Muscle of arm (tissue), 12 donors: ENCODE results near the gene SAMD5. TPM values are rescaled to one million over a fixed set of nuclear protein-coding genes. Genes with fewer than 3 reads are reported as not detected.
"Not testable (repeated sequence)": the region's sequence is repeated elsewhere in the genome, so short reads cannot be mapped to it uniquely, and the experiment has no call there.

ENCODE experiments used
- DNase-seq: peaks from one replicate; pipeline ENCODE4 v3.0.0-alpha.2; 2013
- polyA plus RNA-seq, 12 donors: library from polyadenylated mRNA; unstranded; fragments of 120-200 nt; gene quantifications; one replicate each; pipeline ENCODE4 v1.2.1, GENCODE V29; 2013; ENCODE audit not compliant: insufficient read length in 12 of 12

The SAMD5 gene
- polyA plus RNA-seq, 12 donors: 1.8 to 12.5 (median 2.7) TPM; not detected in 1

- DNase-seq: no peak
These were observed 18.7 kb downstream of the SAMD5 start for GRCh38 chr6:147527197-147527596.

DNA sequence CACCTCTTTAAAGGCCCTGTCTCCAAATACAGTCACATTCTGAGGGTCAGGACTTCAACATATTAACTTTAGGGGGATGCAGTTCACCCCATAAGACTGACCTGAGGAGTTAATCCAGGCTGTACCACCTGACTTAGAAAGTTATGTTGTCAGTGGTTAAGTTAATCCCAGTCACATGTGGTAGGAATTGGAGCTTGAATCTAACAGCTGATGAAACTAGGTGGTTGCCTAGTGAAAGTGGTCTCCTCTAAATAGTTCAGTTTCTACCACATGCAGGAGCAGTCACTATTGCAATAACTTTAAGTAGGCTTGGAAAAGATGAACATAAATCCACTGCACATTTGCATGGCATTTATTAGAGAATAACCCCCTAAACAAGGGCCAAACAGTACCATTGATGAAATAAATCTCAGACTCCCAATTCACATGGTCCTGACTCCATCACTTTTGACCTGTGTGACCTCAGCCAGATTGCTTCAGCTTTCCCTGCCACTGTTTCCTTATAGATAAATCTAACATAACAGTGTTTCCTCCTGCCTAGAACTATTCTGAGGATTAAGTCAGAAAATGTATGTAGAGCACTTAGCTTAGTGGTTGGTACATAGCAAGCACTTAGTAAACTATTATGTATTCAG lies 20.1 kb downstream of the SAMD5 start:
- no peak for DNase-seq

DNA sequence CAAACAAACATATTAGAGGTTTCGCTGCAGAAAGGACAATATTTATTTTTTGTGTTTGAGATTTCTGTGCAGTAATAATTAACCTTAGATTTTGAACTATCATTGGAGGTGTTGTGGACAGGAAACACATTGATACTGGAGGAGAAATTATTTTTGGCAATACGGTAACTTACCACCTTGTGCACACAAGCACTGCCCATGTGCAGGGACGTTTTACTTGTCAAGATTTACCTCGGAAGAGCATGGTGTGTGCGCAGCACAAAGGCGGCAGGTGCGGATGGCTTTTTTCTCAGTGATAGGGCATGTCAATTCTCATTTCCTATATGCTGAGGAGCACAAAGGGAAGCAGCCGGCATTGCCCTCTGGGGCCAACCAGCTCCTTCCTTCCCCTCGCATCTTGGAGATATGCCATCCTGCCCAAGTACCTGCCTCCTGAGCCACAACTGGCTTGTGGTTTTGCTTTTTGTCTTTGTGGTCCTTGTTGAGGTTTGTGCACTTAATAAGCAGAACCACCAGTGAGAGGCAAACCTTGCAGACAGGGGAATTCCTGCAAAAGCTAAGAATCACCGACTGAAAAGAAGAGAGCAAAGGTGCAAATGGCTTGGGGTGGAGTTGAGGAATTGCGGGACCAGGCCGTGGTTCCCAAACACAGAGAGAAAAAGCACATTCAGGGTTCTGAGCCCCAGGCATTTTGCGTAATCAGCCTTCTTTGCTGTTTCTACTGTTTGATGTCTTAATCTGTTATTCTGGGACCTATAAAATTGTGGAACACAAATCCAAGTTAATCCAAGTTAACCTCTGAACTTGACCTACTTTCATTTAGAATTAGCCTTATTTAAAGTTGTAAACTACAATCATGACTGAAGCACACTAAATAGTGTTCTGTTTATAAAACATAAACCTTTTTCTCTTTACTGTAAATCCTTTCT lies 21.9 kb downstream of the SAMD5 start:
- DNase-seq: no peak

- DNase-seq: no peak
These were observed 22.8 kb downstream of the SAMD5 start for GRCh38 chr6:147531321-147531720.

- no peak for DNase-seq
These were observed 25.8 kb downstream of the SAMD5 start for GRCh38 chr6:147534116-147534860.

- DNase-seq: no peak
These were observed 30.3 kb downstream of the SAMD5 start for GRCh38 chr6:147538821-147539220.

DNA sequence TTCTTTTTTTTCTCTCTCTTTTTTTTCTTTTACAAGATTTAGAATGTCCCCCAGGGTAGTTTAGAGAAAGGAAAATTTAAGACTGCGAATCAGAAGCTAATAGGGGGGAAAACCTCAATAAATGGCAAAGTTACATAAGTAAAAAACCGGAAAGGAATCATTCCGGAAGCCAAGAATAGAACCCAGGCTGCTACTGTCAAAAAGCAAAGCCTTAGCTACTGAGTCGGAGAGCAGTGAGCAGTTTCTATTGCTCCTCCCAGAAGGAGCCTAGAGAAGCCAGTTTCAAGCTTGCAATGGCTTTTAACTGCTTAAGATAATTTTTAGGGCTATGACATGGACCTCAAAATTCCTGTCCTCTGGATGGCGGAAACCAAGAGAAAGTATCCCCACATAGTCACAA lies 31.6 kb downstream of the SAMD5 start:
- DNase-seq: no peak

GRCh38 chr6:147542436-147542835 lies 33.9 kb downstream of the SAMD5 start:
- DNase-seq: not testable (repeated sequence)

GRCh38 chr6:147544420-147544819 lies 35.9 kb downstream of the SAMD5 start:
- no peak for DNase-seq

DNA sequence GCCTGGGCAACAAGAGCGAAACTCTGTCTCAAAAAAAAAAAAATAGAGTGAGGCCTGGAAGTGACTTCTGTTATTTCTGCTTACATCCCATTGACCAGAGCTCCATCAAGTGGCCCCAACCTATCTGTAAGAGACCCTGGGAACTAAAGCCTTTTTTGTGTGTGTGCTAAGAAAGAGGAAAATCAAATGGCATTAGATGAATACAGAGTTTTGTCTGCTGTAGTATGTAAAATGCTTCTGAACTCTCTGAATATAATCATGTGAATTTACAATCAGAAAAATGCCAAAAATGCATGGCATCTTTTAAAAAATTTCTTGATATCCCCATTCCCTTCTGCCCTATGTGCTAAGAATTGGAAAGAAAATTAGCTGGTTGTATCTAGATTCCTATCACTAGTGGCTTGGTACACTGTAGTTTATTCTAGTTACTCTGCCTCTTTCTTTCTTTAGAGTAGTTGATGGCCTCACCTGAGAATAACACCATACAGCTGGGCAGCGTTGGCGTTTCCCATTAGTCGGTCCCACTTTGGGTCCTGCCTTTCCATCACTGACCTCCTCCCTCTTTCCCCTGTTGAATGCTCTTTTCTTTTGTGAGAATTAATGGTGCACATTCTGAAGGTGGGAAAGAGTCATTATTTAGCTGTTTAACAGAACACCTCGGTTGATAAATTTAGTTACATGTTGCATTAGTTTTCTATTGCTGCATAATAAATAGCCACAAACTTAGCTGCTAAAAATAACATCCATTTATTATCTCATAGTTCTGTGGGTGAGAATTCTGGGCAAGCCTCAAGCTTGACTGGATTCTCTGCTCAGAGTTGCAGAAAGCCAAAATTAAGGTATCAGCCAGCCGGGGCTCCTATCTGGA lies 38.2 kb downstream of the SAMD5 start:
- no peak for DNase-seq

GRCh38 chr6:147547369-147547902 lies 38.9 kb downstream of the SAMD5 start:
- DNase-seq: no peak

DNA sequence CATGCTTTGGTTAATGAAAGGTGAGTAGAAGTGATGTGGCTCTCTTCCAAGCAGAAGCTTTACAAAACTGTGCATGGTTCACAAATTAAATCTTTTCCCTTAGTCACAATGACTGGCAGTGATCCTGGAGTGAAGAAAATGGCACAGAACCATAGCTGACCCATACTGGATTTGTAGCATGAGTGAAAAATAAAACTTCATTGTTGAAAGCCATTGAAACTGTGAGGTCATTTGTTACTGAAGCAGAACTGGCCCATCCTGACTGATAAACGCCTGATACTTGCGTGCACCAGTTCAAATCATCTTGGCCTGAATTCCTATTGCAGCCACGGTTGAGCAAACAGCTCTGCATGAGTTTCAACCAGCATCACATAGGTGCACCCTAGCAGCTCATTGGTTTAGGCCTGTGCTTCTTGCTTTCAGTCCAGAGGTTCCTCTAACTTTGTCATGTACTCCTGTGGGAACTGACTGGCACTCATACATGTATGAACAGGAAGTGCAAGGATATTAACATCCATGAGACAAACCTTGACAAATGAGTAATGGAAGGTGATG lies 40.5 kb downstream of the SAMD5 start:
- no peak for DNase-seq

DNA sequence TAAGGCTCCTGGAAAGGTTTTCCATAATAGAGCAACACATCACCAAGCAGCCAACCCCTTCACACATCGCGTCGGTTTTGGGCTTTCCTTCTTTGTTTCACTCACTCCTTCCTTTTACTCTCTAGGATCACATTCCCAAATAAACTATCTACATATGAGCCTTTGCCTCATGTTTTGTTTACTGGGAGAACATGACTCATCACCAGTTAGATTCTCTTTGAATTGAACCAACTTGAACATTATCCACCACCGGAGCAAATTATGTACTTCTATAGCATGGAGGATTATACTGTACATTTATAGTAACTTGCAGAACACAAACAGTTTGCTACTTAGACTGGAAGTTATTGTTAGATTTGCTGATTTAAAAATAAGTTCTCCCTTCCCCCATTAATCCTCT lies 41.0 kb downstream of the SAMD5 start:
- DNase-seq: no peak

GRCh38 chr6:147551976-147552375 lies 43.5 kb downstream of the SAMD5 start:
- no peak for DNase-seq

- no peak for DNase-seq
These were observed 44.6 kb downstream of the SAMD5 start for GRCh38 chr6:147553099-147553498.

GRCh38 chr6:147554281-147554680 lies 45.8 kb downstream of the SAMD5 start:
- no peak for DNase-seq

- DNase-seq: no peak
These were observed 50.5 kb downstream of the SAMD5 start for GRCh38 chr6:147559006-147559405.

GRCh38 chr6:147560670-147561069 lies 52.2 kb downstream of the SAMD5 start:
- DNase-seq: no peak

DNA sequence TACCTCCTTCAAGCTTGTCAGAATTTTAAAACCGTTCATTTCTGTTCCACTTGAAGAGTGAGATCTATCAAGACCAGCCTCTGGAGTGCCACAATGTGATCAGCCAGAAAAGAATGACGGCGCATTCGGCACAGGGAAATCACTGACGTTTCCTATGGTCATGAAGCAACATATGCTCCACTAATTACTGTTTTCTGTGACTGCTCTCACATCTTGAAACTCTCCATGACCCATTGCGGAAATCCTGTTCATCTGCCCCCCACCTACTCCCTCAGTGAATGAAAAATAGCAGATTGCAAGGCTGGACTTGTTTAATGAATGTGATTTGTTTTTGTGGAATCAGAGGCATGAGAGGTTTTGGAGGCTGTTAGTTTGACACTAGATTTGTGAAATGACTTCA lies 53.2 kb downstream of the SAMD5 start:
- DNase-seq: no peak

DNA sequence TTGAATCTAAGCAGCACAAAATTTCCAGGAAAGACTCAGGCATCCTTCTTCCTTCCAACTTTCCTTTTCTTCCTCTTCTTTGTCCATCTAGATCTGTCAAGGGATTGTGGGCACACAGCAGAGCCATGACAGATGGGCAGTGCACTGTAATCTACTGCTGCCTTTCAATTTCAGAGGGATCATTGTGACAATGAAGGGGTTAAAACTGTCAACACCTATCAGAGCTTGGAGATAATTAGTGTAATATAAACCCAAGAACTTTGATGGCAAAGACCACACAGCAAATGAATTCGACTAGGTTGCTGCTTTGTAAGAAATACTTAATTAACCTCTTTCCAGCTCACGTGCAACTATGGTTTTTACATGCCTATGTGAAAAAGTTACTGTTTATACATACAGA lies 55.0 kb downstream of the SAMD5 start:
- DNase-seq: no peak

GRCh38 chr6:147564556-147564955 lies 56.1 kb downstream of the SAMD5 start:
- no peak for DNase-seq
